ENCODE results near the gene SPTBN1.
"Not testable (repeated sequence)": the region's sequence is repeated elsewhere in the genome, so short reads cannot be mapped to it uniquely, and the experiment has no call there.

SPTBN1 gene

GRCh38 chr2:54471221-54471711, 15.1 kb downstream of the SPTBN1 start:
- no peak for DNase-seq

- DNase-seq, result no peak
These were observed 17.7 kb downstream of the SPTBN1 start for GRCh38 chr2:54473851-54474250.

GRCh38 chr2:54475285-54475684, 19.2 kb downstream of the SPTBN1 start:
- no peak for DNase-seq

GRCh38 chr2:54475919-54476318, 19.8 kb downstream of the SPTBN1 start:
- DNase-seq, result no peak

GRCh38 chr2:54476852-54477251, 20.7 kb downstream of the SPTBN1 start:
- DNase-seq, result no peak

GRCh38 chr2:54477896-54478295, 21.8 kb downstream of the SPTBN1 start:
- no peak for DNase-seq

GRCh38 chr2:54478899-54479298, 22.8 kb downstream of the SPTBN1 start:
- no peak for DNase-seq

GRCh38 chr2:54479424-54479823, 23.3 kb downstream of the SPTBN1 start:
- no peak for DNase-seq

- no peak for DNase-seq
These were observed 23.9 kb downstream of the SPTBN1 start for GRCh38 chr2:54480025-54480424.

- no peak for DNase-seq
These were observed 25.6 kb downstream of the SPTBN1 start for GRCh38 chr2:54481686-54482085.

- DNase-seq, result no peak
These were observed 26.6 kb downstream of the SPTBN1 start for GRCh38 chr2:54482715-54483114.

- no peak for DNase-seq
These were observed 27.3 kb downstream of the SPTBN1 start for GRCh38 chr2:54483426-54483825.

GRCh38 chr2:54485756-54486155, 29.6 kb downstream of the SPTBN1 start:
- DNase-seq, result not testable (repeated sequence)

GRCh38 chr2:54486766-54487165, 30.6 kb downstream of the SPTBN1 start:
- no peak for DNase-seq

- no peak for DNase-seq
These were observed 34.7 kb downstream of the SPTBN1 start for GRCh38 chr2:54490863-54491262.

GRCh38 chr2:54492335-54492734, 36.2 kb downstream of the SPTBN1 start:
- no peak for DNase-seq

GRCh38 chr2:54494087-54494486, 38.0 kb downstream of the SPTBN1 start:
- no peak for DNase-seq

- no peak for DNase-seq
These were observed 40.8 kb downstream of the SPTBN1 start for GRCh38 chr2:54496920-54497319.

- DNase-seq, result no peak
These were observed 41.9 kb downstream of the SPTBN1 start for GRCh38 chr2:54497763-54498680.

- DNase-seq, result no peak
These were observed 43.5 kb downstream of the SPTBN1 start for GRCh38 chr2:54499661-54500060.

- DNase-seq, result no peak
These were observed 44.5 kb downstream of the SPTBN1 start for GRCh38 chr2:54500404-54501205.

GRCh38 chr2:54502731-54503130, 46.6 kb downstream of the SPTBN1 start:
- no peak for DNase-seq

- no peak for DNase-seq
These were observed 47.1 kb downstream of the SPTBN1 start for GRCh38 chr2:54503192-54503591.

- DNase-seq, result no peak
These were observed 47.7 kb downstream of the SPTBN1 start for GRCh38 chr2:54503828-54504227.

Measured in activated CD4-positive, CD25-positive, alpha-beta regulatory T cell treated with anti-CD3 and anti-CD28 coated beads, Interleukin-2, amount 50 U/mL, for 72 hours (primary cell).